NCI-H524 (cell line): ENCODE measurements around the gene ARHGEF7.

Source experiments
- DNase-seq, 2 experiments: peaks; one replicate each; lab custom pipeline; 2025; lab: John Stamatoyannopoulos, UW

The ARHGEF7 gene

DNA sequence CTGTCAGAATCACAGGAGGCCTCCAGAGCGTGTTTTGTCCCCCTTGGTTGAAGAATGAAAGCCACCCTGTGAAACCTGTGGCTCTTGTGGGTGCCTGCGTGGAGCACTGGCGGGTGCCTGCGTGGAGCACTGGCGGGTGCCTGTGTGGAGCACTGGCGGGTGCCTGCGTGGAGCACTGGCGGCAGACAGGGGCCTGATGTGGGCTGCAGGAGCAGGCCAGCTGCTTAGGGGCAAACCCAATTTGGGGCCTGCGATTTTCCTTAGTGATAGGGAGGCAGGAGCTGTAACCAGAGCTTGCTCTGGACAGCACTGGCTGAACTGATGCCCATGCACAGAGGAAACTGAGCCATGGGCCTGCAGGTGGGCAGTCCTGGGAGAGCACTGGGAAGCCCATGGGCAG, 24.3 kb downstream of the ARHGEF7 start:
- DNase-seq, result no peak

DNA sequence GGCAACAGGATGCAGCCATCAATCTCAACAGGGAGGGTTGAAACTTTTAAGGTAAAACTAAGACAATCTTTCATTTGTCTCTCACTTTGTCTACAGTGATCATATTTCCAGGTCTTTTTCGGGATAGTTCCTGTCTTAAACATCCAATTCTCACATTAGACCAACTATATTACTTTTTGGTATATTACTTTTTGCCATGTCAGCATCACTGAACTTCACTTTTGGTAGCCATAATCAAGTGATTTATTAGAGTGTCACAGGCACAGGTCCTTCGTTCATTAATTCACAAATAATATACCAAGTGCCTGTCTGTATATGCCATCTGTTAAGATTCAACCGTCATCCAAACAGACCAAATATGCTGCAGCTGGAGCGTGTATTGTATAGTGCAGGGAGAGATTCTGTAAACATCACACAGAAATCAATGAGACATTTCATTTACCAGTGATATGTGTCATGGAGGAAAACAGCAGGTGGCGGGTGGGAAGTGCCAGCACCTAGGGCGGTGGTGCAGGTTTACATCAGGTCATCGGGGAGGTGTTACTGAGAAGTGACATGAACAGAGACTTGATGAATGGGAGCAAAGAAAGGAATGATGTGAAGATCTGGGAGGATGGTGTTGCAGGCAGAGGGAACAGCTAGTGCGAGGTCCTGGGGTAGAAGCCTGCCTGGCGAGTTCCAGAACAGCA, 24.9 kb downstream of the ARHGEF7 start:
- no peak for DNase-seq

DNA sequence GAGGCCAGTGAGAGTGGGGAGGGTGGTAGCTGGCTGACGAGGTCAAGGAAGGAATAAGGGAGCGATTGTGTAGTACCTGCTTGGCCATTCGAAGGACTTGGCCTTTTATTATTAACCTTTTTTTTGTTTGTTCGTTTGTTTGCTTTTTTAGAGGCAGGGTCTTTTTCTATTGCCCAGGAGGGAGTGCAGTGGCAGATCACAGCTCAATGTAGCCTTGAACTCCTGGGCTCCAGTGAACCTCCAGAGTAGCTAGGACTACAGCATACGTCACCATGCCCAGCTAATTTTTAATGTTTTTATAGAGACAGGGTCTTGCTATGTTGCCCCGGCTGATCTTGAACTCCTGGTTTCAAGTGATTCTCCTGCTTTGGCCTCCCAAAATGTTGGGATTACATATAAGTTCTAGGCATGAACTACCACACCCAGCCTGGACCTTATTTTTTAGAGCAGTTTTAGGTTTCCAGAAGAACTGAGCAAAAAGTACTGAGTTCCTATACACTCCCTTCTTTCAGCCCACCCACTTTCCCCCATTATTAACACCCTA, 25.5 kb downstream of the ARHGEF7 start:
- DNase-seq, result no peak

DNA sequence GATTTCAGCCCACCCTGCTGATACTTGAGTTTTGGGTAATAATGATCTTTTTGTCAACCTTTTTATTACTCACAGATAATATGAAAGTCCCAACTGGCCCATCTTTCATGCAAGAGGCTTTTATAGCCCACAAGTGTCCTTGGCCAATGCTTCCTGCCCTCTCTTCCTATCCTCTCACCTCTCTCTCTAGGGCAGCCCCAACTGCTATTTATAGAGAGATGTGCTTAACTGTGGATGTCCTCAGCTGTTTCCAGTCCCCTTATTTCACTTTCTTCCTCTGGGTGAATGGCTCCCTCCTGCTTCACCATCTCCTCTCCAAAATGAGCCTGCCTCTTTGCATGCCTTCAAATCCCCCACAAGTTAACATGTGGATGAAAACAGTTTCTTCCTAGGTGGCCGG, 27.4 kb downstream of the ARHGEF7 start:
- no peak for DNase-seq

DNA sequence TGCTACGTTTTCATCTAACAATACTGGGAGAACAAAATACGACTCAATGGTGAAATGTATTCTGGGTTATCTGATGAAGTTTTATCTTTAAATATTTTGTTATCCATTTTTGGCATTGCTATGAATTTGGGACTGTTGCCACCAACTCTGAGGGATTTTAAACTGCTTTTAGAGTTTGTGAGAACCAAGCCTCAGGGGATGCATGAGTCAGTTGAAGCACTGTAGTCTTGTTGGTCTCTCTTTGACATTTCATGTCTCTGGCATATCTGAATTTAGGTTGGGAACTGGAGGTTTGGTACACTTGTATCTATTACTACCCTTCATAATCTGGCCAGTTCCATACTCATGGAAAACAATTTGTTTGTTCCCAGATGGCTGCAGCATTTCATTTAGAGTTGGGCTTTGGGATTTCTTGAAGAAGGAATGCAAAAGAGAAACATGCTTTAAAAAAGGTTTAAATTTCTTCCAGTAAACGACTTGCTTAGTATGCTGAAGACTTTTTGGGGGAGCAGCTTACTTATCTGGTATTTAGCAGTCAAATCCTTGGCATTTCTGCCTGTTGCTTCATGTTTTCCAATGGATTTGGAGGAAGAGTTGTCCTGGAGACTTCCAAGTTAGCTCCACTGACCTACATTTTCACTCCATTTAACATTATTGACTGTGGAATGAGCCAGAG, 28.9 kb downstream of the ARHGEF7 start:
- no peak for DNase-seq

DNA sequence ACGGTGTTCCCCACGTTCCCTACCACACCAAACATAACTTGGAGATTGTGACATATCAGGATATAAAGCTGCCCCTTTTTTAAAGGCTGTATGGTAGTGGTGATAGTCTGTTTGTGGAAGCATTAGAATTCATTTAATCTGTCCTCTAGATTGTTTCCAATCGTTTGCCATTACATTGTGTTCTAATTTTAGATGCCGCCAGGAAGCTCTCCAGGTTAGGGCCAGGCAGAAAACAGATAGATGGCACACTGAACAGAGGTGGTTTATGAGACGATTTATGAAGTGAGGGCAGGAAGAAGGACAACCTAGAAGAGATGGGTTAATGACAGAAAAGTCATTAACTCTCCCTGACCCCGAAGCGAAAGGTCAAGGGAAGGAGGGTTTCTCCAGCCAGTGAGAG, 30.0 kb downstream of the ARHGEF7 start:
- DNase-seq, result no peak

DNA sequence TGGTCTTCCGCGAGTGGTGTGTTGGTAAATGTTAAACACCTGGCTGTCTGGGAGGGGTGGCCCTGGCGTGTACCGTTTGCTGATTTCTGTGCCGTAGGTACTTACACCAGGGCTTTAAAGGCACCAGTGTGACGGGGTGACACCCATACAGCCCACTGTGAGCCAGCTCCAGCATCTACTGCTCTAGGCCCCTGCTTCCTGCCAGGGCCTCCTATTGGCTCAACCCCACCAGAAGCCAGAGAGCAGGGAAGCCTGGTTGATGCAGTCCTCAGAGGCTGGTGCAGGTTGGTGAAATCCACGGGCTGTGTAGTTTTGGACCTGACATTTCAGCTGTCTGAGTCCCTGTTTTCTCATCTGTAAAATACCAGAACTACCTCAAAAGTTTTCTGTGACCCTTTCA, 30.4 kb downstream of the ARHGEF7 start:
- DNase-seq, result no peak

DNA sequence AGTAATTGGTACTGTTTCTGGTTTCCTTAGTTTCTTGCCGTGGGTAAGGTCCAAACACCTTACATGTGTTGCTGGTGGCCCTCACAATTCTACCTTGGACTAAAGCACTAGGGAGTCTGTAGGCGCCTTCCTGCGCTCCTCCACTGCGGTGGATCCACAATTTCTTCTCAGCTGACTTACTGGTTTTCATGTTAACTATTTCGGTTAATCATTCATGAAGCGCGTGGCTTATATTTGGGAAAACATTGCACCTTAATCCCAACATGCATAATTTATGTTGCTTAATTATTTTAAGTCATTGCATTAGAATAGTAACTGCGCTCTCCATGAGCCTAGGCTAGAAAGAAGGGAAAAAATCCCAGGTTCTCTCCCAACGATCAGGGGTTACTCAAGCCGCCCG, 37.7 kb downstream of the ARHGEF7 start:
- DNase-seq, result no peak

DNA sequence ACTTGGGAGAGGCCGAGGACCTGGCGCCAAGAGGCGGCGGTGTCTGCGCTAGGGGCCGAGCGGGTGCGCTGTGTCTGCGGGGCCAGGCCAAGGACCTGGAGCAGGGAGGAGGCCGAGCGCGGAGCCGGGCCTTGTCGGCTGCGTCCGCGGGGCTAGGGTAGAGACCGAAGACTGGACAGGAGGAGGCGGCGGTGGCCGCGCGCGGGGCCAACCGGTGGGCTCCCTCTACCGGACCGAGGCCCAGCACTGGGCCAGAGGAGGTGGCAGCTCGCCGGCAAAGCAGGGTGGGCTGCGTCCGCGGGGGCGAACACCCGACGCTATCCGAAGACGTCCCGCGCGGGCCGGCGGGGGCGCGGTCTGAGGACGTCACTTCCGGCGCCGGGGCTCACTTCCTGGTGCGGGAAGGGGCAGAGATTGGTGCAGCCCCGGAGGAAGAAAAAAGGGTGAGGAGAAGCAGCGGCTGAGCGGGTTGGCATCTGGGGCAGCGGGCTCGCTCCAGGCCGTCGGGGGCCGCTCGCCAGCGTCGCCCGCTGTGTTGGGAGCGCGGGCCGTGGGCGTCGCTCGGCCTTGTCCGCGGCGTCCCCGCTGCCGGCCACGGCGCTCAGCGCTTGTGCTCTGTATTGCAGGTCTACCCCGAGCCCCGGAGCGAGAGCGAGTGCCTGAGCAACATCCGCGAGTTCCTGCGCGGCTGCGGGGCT, 38.3 kb downstream of the ARHGEF7 start:
- peak; percentile 79 to 81 for DNase-seq

DNA sequence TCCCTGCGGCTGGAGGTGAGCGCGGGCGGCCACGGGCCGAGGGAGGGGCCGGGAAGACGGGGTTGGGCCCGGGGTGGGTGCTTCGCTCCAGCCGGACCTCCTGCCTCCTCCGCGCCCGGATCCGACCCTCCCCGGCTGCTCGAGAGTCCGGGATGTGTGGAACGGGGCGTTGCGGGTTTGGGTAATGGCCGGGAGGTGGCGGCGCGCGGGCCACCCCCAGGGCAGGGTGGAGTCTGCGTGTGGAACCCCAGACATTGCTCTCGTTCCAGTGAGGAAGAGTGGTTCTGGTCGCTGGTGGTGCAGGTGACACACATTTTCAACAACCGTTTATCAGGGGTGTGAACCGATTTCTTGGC, 38.8 kb downstream of the ARHGEF7 start:
- peak in 1 of 2 experiments; percentile 32 for DNase-seq

DNA sequence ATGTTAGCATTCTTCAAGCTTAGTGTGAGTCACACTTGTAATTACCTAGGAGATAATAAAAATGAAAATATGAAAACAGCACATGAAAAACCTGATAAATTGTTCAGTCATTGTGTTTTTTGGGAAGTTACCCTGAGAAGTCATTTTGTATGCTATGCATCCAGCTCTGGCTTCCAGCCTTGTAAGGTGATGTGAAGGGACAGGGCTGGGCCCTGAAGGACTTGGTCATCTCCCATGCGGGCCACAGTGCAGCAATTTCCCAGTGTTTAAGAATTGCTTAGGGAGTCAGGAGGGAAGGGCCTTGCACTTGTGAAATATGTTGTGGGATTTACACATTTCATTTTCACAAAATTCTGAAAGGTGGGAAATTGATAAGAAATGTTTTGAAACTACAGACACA, 41.3 kb downstream of the ARHGEF7 start:
- no peak for DNase-seq

DNA sequence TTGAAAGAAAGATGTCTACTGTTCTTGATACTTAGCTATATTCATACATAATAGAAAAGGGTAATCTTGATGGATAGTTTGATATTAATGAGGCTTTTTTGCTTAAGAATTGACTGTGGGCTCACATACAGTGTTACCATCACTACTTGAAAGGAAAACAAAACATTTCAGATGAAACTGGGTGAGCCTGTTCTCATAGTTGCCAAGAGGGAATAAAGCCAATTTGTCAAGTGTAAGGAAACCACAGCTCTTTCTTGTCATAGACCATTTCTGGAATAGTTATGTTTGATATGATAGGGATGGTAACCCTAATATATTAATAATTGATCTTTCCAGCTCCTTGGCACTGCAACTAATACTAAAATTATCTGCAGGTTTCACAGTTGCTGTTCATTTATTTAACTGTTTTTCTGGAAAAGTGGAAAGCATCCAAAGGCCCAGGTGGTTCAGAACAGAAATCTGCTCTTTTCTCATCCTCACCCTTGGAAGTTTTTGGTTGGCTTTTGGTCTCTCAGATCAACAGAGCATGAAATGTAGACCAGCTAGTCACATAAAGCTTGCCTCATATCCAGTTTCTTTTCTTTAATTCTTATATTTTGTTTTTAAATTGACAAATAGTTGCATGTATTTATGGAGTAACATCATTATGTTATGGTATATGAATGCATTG, 43.2 kb downstream of the ARHGEF7 start:
- DNase-seq, result no peak

DNA sequence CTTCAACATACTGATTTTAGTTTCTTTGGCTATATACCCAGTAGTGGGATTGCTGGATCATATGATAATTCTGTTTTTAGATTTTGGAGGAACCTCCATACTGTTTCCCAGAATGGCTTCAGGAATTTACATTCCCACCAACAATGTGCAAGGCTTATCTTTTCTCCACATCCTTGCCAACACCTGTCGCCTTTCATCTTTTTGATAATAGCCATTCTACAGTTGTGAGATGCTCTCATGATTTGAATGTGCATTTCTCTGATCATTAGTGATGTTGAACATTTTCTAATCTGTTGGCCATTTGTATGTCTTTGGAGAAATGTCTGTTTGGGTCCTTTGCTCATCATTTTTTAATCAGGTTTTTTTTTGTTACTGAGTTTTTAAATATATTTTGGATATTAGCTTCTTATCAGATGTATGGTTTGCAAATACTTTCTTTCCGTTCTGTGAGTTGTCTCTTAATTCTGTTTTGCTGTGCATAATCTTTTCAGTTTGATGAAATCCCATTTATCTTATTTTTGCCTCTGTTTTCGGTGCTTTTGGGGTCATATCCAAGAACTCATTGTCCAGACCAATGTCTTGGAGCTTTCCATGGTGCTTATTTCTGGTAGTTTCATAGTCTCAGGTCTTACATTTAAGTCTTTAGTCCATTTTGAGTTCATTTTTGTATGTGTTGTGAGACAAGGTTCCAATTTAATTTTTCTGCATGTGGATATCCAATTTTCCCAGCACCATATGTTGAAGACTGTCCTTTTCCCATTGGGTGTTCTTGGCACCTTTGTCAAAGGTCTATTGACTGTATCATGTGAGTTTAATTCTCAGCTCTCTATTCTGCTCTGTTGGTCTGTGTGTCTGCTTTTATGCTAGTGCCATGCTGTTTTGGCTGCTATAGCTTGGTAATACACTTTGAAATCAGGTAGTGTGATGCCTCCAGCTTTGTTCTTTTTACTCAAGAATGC, 44.5 kb downstream of the ARHGEF7 start:
- no peak for DNase-seq

DNA sequence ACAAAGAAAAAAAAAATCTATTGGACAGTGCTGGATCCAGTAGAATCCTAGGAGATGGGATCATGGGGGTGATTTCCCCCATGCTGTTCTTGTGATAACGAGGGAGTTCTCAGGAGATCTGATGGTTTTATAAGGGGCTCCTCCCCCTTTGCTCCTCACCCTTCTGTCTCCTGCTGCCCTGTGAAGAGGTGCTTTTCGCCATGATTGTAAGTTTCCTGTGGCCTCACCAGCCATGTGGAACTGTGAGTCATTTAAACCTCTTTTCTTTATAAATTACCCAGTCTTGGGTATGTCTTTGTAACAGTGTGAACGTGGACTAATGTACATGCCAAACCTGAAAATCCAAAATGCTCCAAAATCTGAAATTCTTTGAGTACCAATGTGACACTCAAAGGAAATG, 45.5 kb downstream of the ARHGEF7 start:
- no peak for DNase-seq

DNA sequence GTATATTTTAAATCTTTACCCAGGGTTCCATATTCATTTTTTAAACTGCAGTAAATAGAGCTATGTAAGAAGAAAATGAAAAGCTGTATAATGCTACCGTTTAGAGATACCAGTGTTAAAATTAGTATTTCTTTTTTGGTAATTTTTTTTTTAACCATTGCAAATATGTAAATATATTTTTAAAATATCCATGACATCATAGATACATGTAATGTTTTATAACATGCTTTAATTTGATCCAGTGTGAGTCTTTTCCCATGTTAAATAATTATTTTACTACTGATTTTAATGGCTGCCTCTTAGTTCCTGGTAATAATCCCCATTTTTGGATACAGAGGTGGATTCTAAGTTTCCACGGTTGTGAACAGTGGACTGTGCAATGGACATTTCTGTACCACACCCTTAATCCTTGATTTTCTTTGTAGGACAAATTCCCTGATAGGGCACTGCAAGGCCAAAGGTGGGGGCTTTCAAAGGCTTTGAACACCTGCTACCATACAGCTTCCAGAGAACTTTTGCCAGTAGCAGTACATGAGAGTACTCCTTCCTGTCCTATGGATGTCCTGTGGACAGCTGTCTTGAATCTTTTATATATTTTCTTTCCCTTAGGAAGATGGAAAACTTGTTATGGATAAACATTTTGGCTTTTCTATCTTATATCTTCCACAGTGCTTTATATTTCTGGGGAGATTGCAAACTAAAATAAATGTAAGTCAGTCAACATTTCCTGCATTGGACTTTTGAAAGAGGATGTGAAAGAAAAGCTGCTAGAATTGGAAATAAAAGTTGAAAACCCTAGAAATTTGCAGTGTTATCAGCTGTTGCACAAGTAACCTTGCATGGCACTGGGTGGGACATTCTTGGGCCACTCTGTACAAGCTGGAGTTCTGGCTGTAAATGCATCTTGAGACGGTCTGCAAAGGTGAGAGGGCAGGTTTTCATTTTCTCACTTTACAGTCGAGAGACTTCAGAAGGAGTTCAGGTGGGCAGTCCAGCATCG, 46.8 kb downstream of the ARHGEF7 start:
- no peak for DNase-seq

DNA sequence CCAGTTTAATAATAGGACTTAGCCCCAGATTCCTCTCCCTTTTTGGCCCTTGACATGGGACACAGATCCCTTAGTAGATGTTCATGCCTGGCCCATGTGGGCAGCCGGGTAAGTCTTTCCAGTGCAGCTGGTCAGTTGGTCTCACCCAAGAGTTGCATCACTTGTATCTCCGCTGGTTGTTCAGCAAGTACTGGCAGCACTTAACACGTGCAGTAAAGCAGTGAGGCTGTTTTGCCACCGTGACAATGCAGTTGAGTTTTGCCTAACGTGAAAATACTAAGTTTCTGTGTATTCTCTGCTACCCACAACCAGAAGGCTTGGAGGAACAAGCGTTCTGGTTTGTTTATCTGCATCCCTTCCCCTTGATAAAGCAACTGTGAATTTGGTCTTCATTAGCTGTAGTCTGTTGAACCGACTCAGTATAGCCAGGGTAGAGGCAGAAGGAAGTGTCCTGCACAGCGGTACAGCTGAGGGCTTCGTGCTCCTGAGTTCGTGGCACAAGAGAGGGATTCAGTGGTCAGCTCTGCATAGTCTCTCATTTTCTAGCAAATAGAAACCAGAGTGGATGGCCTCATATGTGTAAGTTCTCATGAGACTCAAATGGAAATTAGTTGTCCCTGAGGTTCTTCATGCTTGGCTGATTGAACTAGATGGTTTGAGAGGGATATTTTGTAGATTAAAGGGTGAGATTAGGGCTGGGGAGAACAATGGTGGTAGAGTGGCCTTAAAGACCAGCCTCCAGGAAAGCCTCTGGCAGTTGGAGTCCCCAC, 50.3 kb downstream of the ARHGEF7 start:
- no peak for DNase-seq

DNA sequence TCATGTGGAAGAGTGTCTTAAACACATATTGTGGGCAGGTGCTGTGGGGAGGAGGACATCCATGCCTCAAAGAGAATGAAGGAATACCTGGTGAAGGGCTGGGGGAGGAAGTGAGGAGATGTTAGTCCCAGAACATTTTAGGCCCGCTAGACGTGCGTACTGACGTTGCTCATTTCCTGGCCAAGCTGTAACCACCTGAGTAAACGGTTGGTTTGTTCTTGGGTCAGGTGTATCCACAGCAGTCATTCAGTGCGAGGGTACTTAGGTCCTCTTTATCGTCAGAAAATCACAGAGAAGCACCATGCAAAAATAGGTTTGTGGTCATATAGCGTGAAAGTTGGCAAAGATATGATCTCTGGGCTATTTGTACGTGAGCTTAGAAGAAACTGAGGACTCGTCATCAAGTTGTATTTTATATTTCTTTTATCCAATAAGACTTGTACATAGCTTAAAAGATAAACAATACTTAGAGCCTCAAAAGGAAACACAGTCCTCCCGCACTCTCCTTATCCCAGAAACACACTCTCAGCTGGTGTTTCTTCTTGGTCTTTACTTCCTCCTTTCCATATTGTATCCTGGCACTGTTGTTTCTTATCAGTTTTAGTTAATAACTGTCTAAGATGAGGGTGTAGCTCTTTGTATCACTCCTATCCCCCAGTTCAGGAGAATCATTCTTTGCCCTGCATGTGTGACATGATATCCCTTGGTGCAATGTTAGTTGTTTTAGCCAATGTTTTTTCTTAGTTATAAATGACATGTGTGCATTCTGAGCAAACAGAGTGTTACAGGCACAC, 52.0 kb downstream of the ARHGEF7 start:
- no peak for DNase-seq

DNA sequence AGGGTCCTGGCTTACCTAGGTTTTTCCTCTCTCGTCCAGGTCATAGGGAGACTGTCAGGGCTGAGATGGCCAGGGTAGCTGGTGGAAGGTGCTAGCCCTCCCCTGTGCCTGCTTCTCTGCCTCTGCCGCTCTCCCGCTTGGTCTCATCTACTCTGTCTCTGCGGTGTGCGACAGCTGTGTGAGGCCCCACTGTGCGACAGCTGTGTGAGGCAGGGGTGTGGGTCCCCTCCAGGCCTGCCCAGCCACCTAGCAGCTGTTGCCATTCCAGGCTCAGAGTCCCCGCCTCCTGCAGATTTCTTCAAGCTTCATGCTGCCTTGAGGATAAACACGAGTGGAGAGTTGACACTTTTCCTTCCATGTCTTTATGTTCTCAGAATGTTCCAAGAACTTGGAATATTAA, 53.0 kb downstream of the ARHGEF7 start:
- peak; percentile 12 to 85 for DNase-seq

DNA sequence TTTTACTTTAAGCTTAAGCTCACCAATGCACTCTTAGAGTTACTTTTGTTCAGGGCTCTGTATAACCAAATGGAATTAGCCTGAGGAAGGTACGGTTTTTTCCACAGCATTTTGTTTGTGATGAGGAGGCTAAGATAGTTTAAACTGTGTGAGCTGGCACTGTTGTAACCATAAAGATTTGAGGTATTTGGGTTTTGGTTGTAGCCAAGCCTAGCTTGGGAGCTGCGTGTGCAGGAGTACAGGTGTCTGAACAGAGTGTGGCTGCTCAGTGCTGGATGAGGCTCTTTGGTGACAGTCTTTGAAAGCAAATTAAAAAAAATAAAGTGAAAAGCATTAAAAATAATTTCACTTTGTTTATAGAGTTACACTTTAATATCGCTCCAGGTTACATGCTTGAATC, 56.0 kb downstream of the ARHGEF7 start:
- no peak for DNase-seq
